HG03108 (cell line): ENCODE results near the gene GOT2.
"Not testable (repeated sequence)": the region's sequence is repeated elsewhere in the genome, so short reads cannot be mapped to it uniquely, and the experiment has no call there.

Experiments
- ATAC-seq: cut with Tn5 transposase; IDR thresholded peaks from one replicate; pipeline ENCODE4 v1.9.1; 2021; ENCODE audit warnings: moderate library complexity; ENCODE audit not compliant: unreplicated experiment

Gene GOT2

GRCh38 chr16:58733671-58734458 lies at the start of gene GOT2:
Gene GOT2, minus strand, starts transcription at chr16:58734316. Its CDS starts 88 bp downstream, at chr16:58734228.
- peak; percentile 88 for ATAC-seq

DNA sequence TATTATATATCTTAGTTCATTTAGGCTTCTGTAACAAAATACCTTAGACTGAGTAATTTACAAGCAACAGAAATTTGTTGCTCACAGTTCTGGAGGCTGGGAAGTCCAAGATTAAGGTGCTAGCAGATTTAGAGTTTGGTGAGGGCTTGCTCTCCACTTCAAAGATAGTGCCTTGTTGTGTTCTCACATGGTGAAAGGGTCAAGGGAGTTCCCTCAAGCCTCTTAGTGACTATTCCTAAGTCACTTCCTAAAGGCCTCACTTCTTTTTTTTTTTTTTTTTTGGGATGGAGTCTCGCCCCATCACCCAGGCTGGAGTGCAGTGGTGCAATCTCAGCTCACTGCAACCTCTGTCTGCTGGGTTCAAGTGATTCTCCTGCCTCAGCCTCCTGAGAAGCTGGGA lies 45.2 kb upstream of the GOT2 start:
- not testable (repeated sequence) for ATAC-seq

DNA sequence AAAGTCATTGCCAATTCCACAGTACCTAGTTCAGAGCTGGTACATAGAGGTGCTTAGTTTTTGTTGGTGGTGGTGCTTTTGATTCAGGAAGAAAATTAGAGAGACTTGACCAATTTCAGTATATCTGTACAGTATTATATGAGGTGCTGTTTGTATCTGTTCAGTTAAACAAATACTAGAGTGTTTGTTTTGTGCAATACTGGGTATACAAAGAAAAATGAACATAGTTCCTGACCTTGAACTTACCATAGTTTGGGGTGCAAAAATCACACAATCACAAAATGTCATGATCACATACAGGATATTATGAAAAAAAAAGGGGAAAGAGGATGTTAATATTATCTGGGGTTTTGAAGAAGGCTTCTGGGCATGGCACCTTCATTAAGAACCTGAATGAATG lies 39.8 kb upstream of the GOT2 start:
- no peak for ATAC-seq

DNA sequence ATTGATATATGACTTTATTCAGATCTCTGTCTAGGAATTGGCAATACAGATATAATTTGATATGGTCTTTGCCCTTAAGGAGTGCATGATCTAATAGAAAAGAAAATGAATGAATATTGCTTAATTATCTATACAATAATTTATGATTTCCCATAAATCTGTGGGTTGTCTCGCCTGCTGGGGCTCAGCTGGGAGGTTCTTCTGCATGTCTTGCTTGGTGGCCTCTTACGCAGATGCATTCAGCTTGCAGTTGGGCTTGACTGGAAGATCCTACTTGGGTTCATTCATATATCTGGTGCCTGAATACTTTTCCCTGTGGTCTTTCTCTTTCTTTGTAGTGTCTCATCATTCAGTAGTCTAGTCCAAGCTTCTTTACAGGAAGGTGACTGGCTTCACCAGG lies 34.0 kb upstream of the GOT2 start:
- no peak for ATAC-seq

DNA sequence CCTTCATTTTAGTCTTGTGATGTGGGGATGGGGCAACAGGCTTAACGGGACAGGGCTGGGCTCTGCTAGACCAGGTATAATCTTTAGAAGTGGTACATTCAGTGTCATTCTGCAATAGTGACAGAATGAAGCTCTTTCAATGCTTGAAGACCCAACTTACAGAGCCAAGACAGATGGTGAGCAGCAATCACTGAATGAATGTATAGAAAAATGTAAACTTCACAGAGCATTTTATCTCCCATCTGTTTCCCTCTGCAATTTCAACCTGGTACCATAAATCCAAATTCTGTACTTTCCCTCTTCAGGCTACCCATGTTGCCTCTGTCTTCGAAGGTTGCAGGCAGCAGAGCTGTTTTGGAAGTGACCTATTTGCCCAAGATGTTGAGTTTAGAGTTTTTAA lies 33.5 kb upstream of the GOT2 start:
- no peak for ATAC-seq

DNA sequence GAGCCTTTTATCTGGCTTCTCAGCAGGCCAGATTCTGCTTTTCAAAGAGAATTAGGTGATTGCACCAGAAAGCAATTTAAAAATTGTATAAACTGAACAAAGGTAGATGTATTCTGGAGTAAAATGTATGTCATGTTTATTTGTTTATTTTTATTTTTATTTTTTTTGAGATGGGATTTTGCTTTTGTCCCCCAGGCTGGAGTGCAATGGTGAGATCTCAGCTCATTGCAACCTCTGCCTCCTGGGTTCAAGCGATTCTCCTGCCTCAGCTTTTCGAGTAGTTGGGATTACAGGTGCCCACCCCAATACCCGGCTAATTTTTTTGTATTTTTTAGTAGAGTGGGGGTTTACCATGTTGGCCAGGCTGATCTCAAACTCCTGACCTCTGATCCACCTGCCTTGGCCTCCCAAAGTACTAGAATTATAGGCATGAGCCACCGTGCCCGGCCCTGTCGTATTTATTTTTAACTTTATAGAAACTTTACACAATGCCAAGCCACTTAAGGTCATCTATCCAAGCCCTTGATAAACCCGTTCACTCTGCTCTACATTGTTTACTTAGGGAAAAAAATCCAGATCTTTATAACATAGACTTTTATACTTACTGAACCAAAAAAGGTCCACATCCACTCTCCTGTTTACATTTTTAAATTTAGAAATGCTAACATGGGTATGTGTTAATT lies 22.7 kb upstream of the GOT2 start:
- ATAC-seq = no peak

DNA sequence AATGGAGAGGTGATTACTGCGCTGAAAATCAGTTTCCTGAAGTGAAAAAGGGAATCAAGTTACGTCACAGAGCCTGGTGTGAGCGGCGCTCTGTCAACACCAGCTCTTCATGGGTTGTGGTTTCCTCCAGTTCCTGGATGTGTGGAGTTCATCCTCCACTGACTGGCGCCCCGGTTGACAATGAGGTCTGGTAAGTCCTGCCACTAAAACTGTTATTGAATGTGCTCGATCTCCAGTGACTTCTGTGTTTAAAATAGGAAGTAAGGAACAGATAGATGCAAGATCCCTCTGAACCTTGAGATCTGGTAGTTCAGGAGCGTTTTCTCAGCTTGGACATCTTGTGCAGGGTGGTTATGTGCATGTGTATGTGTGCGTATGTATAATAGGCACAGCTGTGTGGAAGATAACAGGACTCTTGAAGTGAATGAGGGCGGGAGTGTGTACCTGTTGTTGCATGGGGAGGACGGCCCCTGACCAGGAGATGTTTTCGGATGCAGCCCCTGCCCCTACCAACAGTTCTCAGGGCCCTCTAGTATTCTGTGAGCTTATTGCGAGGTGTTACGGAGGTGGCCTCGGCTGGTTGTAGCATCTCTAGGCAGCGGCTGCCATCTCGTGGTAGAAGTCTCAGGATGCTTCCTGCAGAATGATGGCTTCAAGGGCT lies 22.0 kb upstream of the GOT2 start:
- ATAC-seq = peak; percentile 96

GRCh38 chr16:58753711-58754134 lies 19.6 kb upstream of the GOT2 start:
- no peak for ATAC-seq

- no peak for ATAC-seq
Measured at GRCh38 chr16:58744497-58744896, 10.4 kb upstream of the GOT2 start.

- no peak for ATAC-seq
Measured at GRCh38 chr16:58741976-58742375, 7.9 kb upstream of the GOT2 start.

GRCh38 chr16:58741166-58741565 lies 7.0 kb upstream of the GOT2 start:
- no peak for ATAC-seq

DNA sequence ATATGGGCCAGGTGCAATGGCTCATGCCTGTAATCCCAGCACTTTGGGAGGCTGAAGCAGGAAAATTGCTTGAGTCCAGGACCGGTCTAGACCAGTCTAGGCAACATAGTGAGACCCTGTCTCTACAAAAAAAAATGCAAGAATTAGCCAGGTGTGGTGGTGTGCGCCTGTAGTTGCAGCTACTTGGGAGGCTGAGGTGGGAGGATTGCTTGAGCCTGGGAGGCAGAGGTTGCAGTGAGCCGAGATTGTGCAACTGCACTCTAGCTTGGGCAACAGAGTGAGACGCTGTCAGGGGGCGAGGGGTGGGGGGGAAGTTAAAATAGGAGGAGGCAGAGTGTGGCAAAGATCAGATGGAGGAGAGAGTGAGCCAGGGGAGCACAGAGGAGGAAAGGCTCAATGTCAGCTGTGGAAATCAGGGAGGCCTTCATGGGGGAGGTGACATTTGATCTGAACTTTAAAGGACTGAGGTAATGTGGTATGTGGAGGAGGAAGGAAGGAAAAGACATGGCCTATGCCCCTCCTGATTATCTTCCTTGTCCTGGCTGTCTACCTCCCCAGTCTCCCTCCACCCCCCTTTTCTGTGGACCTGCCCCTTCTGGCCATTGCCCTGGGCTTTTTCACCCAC lies 4.7 kb upstream of the GOT2 start:
- ATAC-seq = no peak

GRCh38 chr16:58736341-58736740 lies 2.2 kb upstream of the GOT2 start:
- not testable (repeated sequence) for ATAC-seq

- no peak for ATAC-seq
Measured at GRCh38 chr16:58734459-58734787, 307 bp upstream of the GOT2 start.

- no peak for ATAC-seq
Measured at GRCh38 chr16:58733248-58733670, 857 bp downstream of the GOT2 start.

GRCh38 chr16:58732545-58733247 lies 1.4 kb downstream of the GOT2 start:
- ATAC-seq = peak; percentile 48

- ATAC-seq = no peak
Measured at GRCh38 chr16:58730724-58731370, 3.3 kb downstream of the GOT2 start.

GRCh38 chr16:58727796-58728568 lies 6.1 kb downstream of the GOT2 start:
- ATAC-seq = no peak

- ATAC-seq = no peak
Measured at GRCh38 chr16:58727028-58727781, 6.9 kb downstream of the GOT2 start.
